H1 (cell line): ENCODE data around the gene NFYA. TPM values are rescaled to one million over a fixed set of nuclear protein-coding genes. Genes with fewer than 3 reads are reported as not detected.

Experiments used
- CTCF ChIA-PET: fragments of 300-600 bp; sonication (Branson Sonifier 250); formaldehyde crosslinking; loops from one replicate; lab custom pipeline; 2021; ENCODE audit not compliant: partially characterized antibody; lab: Charles Lee
- POLR2A ChIA-PET: fragments of 300-600 bp; sonication (Branson Sonifier 250); formaldehyde crosslinking; loops from one replicate; lab custom pipeline; 2021; ENCODE audit warnings: inconsistent platforms; ENCODE audit not compliant: partially characterized antibody; lab: Charles Lee
- DNase-seq, 2 experiments: peaks; one replicate each; pipeline versions ENCODE4 v3.0.0 to v3.0.0-alpha.2; 2010 to 2022; ENCODE audit warnings: low spot score in 2 of 2, low read depth in 1 of 2, mixed read lengths in 1 of 2
- FAIRE-seq: peaks from 2 replicates; lab custom pipeline; 2011; peaks lifted over from hg19 to GRCh38; lab: Jason Lieb, UNC
- H2AFZ ChIP-seq: 2 replicates; pipeline ENCODE4 v1.8.1; 2012; ENCODE audit warnings: low read length, inconsistent platforms
- H2AK5ac ChIP-seq: 2 replicates; pipeline ENCODE4 v1.6.1; 2013; ENCODE audit warnings: low read depth, low read length
- H2BK120ac ChIP-seq: replicated peaks from 2 replicates; pipeline ENCODE3; 2013; ENCODE audit warnings: low read depth, low read length, inconsistent platforms
- H2BK12ac ChIP-seq: 2 replicates; pipeline ENCODE4 v1.6.1; 2013; ENCODE audit warnings: low read depth, low read length
- H2BK15ac ChIP-seq: 2 replicates; pipeline ENCODE4 v1.6.1; 2013; ENCODE audit warnings: low read length
- H2BK20ac ChIP-seq: 2 replicates; pipeline ENCODE4 v1.6.1; 2013; ENCODE audit warnings: low read length
- H2BK5ac ChIP-seq: 2 replicates; pipeline ENCODE4 v1.6.1; 2013; ENCODE audit warnings: low read depth, low read length
- H3K14ac ChIP-seq: 2 replicates; pipeline ENCODE4 v1.6.1; 2013; ENCODE audit warnings: inconsistent platforms; ENCODE audit not compliant: insufficient read length
- H3K18ac ChIP-seq: 2 replicates; pipeline ENCODE4 v1.6.1; 2013; ENCODE audit warnings: low read length; ENCODE audit errors: extremely low read depth
- H3K23ac ChIP-seq: 2 replicates; pipeline ENCODE4 v1.6.1; 2013; ENCODE audit warnings: inconsistent platforms; ENCODE audit not compliant: insufficient read length
- H3K23me2 ChIP-seq: 2 replicates; pipeline ENCODE4 v1.6.1; 2013; ENCODE audit warnings: low read depth, low read length
- H3K27ac ChIP-seq: 2 replicates; pipeline ENCODE4 v1.6.1; 2011; ENCODE audit warnings: low read depth, low read length, inconsistent platforms
- H3K27me3 ChIP-seq, 4 experiments: replicated peaks in 1 of 4; 1 replicate in 1 of 4; 2 replicates in 3 of 4; pipeline versions ENCODE4 v1.6.1 to v1.8.1; 2011 to 2013; ENCODE audit warnings: low read length in 3 of 4, mild to moderate bottlenecking in 3 of 4, inconsistent platforms in 2 of 4, mixed read lengths in 2 of 4, moderate library complexity in 1 of 4; ENCODE audit not compliant: control insufficient read depth in 3 of 4, insufficient read depth in 3 of 4; ENCODE audit errors: extremely low read depth in 1 of 4
- H3K36me3 ChIP-seq, 4 experiments: 2 replicates each; pipeline versions ENCODE4 v1.6.1 to v1.8.1; 2011 to 2013; ENCODE audit warnings: mild to moderate bottlenecking in 4 of 4, low read length in 3 of 4, moderate library complexity in 2 of 4, control low read depth in 1 of 4, inconsistent platforms in 1 of 4; ENCODE audit not compliant: insufficient read depth in 4 of 4, control insufficient read depth in 2 of 4
- H3K4ac ChIP-seq: replicated peaks from 2 replicates; pipeline ENCODE3; 2013; ENCODE audit warnings: low read length, low read depth, mixed read lengths, inconsistent platforms; ENCODE audit not compliant: insufficient read length
- H3K4me1 ChIP-seq, 4 experiments: replicated peaks in 1 of 4; 1 replicate in 1 of 4; 2 replicates in 3 of 4; pipeline versions ENCODE4 v1.6.1 to v1.8.1; 2011 to 2013; ENCODE audit warnings: low read length in 3 of 4, inconsistent platforms in 2 of 4, mixed read lengths in 1 of 4; ENCODE audit not compliant: insufficient read depth in 4 of 4, control insufficient read depth in 3 of 4
- H3K4me2 ChIP-seq, 2 experiments: 2 replicates each; pipeline versions ENCODE4 v1.6.1 to v1.8.1; 2011 to 2013; ENCODE audit warnings: low read depth in 2 of 2, low read length in 2 of 2, control low read depth in 1 of 2, inconsistent platforms in 1 of 2, mild to moderate bottlenecking in 1 of 2; ENCODE audit not compliant: insufficient read depth in 1 of 2
- H3K4me3 ChIP-seq, 4 experiments: fragments of 200-600, 300-600 bp in 1 of 4; sonication (generic), shearing (Covaris generic), sonication (Bioruptor Twin) in 1 of 4; 2 replicates each; pipeline versions ENCODE4 v1.5.1 to v1.8.1; 2011 to 2016; ENCODE audit warnings: low read length in 4 of 4, low read depth in 3 of 4, control low read depth in 2 of 4, inconsistent platforms in 2 of 4, mild to moderate bottlenecking in 2 of 4, mixed read lengths in 1 of 4, moderate library complexity in 1 of 4; ENCODE audit not compliant: insufficient read depth in 2 of 4; ENCODE audit errors: extremely low read depth in 1 of 4
- H3K56ac ChIP-seq: replicated peaks from 2 replicates; pipeline ENCODE3; 2013; ENCODE audit warnings: low read depth, mild to moderate bottlenecking, mixed read lengths, low read length, inconsistent platforms; ENCODE audit not compliant: insufficient read length
- H3K79me1 ChIP-seq: 2 replicates; pipeline ENCODE4 v1.6.1; 2013; ENCODE audit warnings: low read depth, low read length, control low read depth
- H3K79me2 ChIP-seq, 2 experiments: 2 replicates each; pipeline versions ENCODE4 v1.6.1 to v1.8.1; 2012 to 2013; ENCODE audit warnings: low read length in 2 of 2, mild to moderate bottlenecking in 2 of 2, inconsistent platforms in 1 of 2; ENCODE audit not compliant: insufficient read depth in 2 of 2, control insufficient read depth in 1 of 2
- H3K9ac ChIP-seq, 4 experiments: replicated peaks in 1 of 4; 1 replicate in 1 of 4; 2 replicates in 3 of 4; pipeline versions ENCODE4 v1.6.1 to v1.8.1; 2011 to 2013; ENCODE audit warnings: low read depth in 3 of 4, low read length in 3 of 4, control low read depth in 2 of 4, mild to moderate bottlenecking in 2 of 4, moderate library complexity in 2 of 4, inconsistent platforms in 1 of 4; ENCODE audit errors: extremely low read depth in 1 of 4
- H3K9me3 ChIP-seq, 2 experiments: 2 replicates each; pipeline versions ENCODE4 v1.6.1 to v1.8.1; 2012 to 2013; ENCODE audit warnings: mild to moderate bottlenecking in 2 of 2, moderate library complexity in 2 of 2, control low read depth in 1 of 2, inconsistent platforms in 1 of 2, low read depth in 1 of 2, low read length in 1 of 2, mixed read lengths in 1 of 2; ENCODE audit not compliant: insufficient read depth in 2 of 2
- H4K20me1 ChIP-seq, 2 experiments: replicated peaks in 1 of 2; 2 replicates each; pipeline versions ENCODE3 to v1.8.1; 2011 to 2013; ENCODE audit warnings: inconsistent platforms in 2 of 2, low read length in 2 of 2, mild to moderate bottlenecking in 1 of 2; ENCODE audit not compliant: insufficient read depth in 2 of 2, control insufficient read depth in 1 of 2
- H4K5ac ChIP-seq: 2 replicates; pipeline ENCODE4 v1.6.1; 2013; ENCODE audit warnings: low read length, low read depth, mixed read lengths, inconsistent platforms; ENCODE audit not compliant: insufficient read length
- H4K8ac ChIP-seq: 2 replicates; pipeline ENCODE4 v1.8.0; 2013; ENCODE audit warnings: mild to moderate bottlenecking, moderate library complexity, low read length, inconsistent platforms; ENCODE audit not compliant: insufficient read depth; ENCODE audit errors: extremely low read depth
- H4K91ac ChIP-seq: replicated peaks from 2 replicates; pipeline ENCODE3; 2013; ENCODE audit warnings: low read length, mixed read lengths, inconsistent platforms; ENCODE audit not compliant: insufficient read length
- ASH2L ChIP-seq: fragments of 200-600, 300-600 bp; sonication (generic); IDR thresholded peaks from one replicate; pipeline ENCODE4 v1.7.1; 2017; ENCODE audit warnings: low read length
- CHD1 ChIP-seq: IDR thresholded peaks from 2 replicates; pipeline ENCODE4 v1.6.1; 2012; ENCODE audit warnings: low read depth, low read length, improper control_type of control experiment
- HDAC6 ChIP-seq: IDR thresholded peaks from one replicate; pipeline ENCODE4 v1.7.1; 2012; ENCODE audit warnings: low read depth, mild to moderate bottlenecking, inconsistent platforms, low read length, moderate library complexity
- POLR2AphosphoS5 ChIP-seq: IDR thresholded peaks from 2 replicates; pipeline ENCODE4 v1.6.1; 2011; ENCODE audit warnings: low read depth, low read length
- RFX5 ChIP-seq: IDR thresholded peaks from 2 replicates; pipeline ENCODE4 v1.6.1; 2011; ENCODE audit warnings: low read depth, low read length, improper control_type of control experiment, borderline replicate concordance
- SAP30 ChIP-seq: fragments of 300-600 bp; sonication (generic); IDR thresholded peaks from 2 replicates; pipeline ENCODE4 v1.7.1; 2012; ENCODE audit warnings: low read length, moderate library complexity, mild to moderate bottlenecking, inconsistent platforms; ENCODE audit not compliant: insufficient read depth, insufficient replicate concordance
- SP2 ChIP-seq: IDR thresholded peaks from 2 replicates; pipeline ENCODE4 v1.6.1; 2012; ENCODE audit warnings: mild to moderate bottlenecking, low read length, inconsistent platforms
- TEAD4 ChIP-seq: IDR thresholded peaks from 2 replicates; pipeline ENCODE4 v1.6.1; 2012; ENCODE audit warnings: low read depth, low read length, inconsistent platforms, mixed read lengths
- WGBS, 2 experiments: shearing (Covaris generic) in 1 of 2; methylation state at CpG; one replicate each; pipeline versions ENCODE4 v1.1.6 to v1.1.7; 2013 to 2015; ENCODE audit warnings: low lambda C conversion rate in 2 of 2, mixed read lengths in 2 of 2, inconsistent platforms in 1 of 2, low coverage in 1 of 2, missing lambda C conversion rate in 1 of 2; ENCODE audit not compliant: insufficient replicate concordance in 2 of 2, insufficient coverage in 1 of 2, insufficient read length in 1 of 2; ENCODE audit errors: extremely low coverage in 1 of 2, missing lambda C conversion rate in 1 of 2; 5-methylcytosine and 5-hydroxymethylcytosine counted together
- polyA plus RNA-seq, 7 experiments: library from polyadenylated mRNA; depleted of rRNA in 3 of 7; stranded (reverse) in 5 of 7; unstranded in 2 of 7; fragments of >200 nt in 5 of 7; fragments of 200-250 nt in 2 of 7; gene quantifications; 1 replicate in 5 of 7; 2 replicates in 1 of 7; 4 replicates in 1 of 7; pipeline versions ENCODE4 v1.2.1 to v1.2.3, GENCODE V29; 2011 to 2013; ENCODE audit warnings: missing spikeins in 2 of 7, mixed read lengths in 2 of 7
- total RNA-seq: library from RNA; stranded (reverse); fragmentation: NEBNext Ultra II Directional; extraction: Animal tissue kit (Norgen Biotek cat#: 25700); gene quantifications from 2 replicates; pipeline ENCODE4 v1.2.1, GENCODE V29; 2021

NFYA gene
- total and polyA plus RNA-seq, 2 of the 8 experiments (the other 6 are each of a cell fraction or from before 2014, with no cell fraction given), result 19.8 to 33.7 TPM

- H2BK12ac ChIP-seq, result no peak overlapping the region
- H3K4ac ChIP-seq, result no peak overlapping the region
- H4K91ac ChIP-seq, result no peak overlapping the region
- ChIA-PET POLR2A (no interaction called here), CTCF (interaction anchor here (2.1 kb wide), 1 partner anchor 73 kb away, joined by 5 read pairs; no protein-coding TSS in a partner anchor)
- peaks cover 0 to 2% (median 0%) of the 10 kb centered on the region in 4 experiments; a peak in 1 of 7 replicates for H3K4me1 ChIP-seq
- no peak overlapping the region for H4K8ac ChIP-seq
- no peak overlapping the region for H3K4me2 ChIP-seq
- peaks cover 36 to 77% (median 61%) of the 10 kb centered on the region in 4 experiments for H3K36me3 ChIP-seq
- H3K4me3 ChIP-seq, result no peak overlapping the region
- H3K79me2 ChIP-seq, result no peaks in the 10 kb centered on the region
- H2BK5ac ChIP-seq, result no peak overlapping the region
- H4K5ac ChIP-seq, result no peak overlapping the region
- FAIRE-seq (no peak), DNase-seq (no peak)
- H2BK15ac ChIP-seq, result no peak overlapping the region
- H3K14ac ChIP-seq, result no peak overlapping the region
- 92% methylated on average over 5 of the region's 5 CpGs; no CpG with 5 or more reads in 1 of the 2 experiments for WGBS, 2 experiments
- no peaks in the 10 kb centered on the region for H3K79me1 ChIP-seq
- H2AFZ ChIP-seq, result no peak overlapping the region
- no peak overlapping the region for H2BK120ac ChIP-seq
- H3K9me3 ChIP-seq, result no peaks in the 10 kb centered on the region
- H3K23me2 ChIP-seq, result 0 out of 2 replicates have a peak, but pooled peaks cover 2% of the 10 kb centered on the region
- H2BK20ac ChIP-seq, result no peak overlapping the region
- H3K27me3 ChIP-seq, result peaks cover 0 to 6% (median 3%) of the 10 kb centered on the region in 4 experiments; a peak in 2 of 7 replicates
- H3K9ac ChIP-seq, result no peak overlapping the region
- peaks cover 6% of the 10 kb centered on the region in 2 experiments for H4K20me1 ChIP-seq
- H3K27ac ChIP-seq, result no peak overlapping the region
- no peak overlapping the region for H3K56ac ChIP-seq
- H3K23ac ChIP-seq, result no peak overlapping the region
- no peak overlapping the region for H3K18ac ChIP-seq
- no peak overlapping the region for H2AK5ac ChIP-seq
- no peak for TF ChIP-seq SAP30
- TF ChIP-seq HDAC6, result no peak
- no peak for TF ChIP-seq ASH2L
- TF ChIP-seq POLR2AphosphoS5, result no peak
- no peak for TF ChIP-seq TEAD4
- no peak for TF ChIP-seq SP2
- TF ChIP-seq RFX5, result no peak
- TF ChIP-seq CHD1, result no peak
These were observed 24.8 kb downstream of the NFYA start for GRCh38 chr6:41097467-41098090.
